Right lobe of liver (tissue), 6 donors: ENCODE results near the gene NDUFA8. TPM values are rescaled to one million over a fixed set of nuclear protein-coding genes. Genes with fewer than 3 reads are reported as not detected.

Experiments
- ATAC-seq, 4 donors: fragments of 200-7000 bp; cut with Tn5 transposase; one replicate each; pipeline ENCODE4 v1.9.1; 2020; ENCODE audit warnings: mild to moderate bottlenecking in 4 of 4, moderate library complexity in 4 of 4
- DNase-seq, 3 donors: peaks; one replicate each; pipeline ENCODE4 v3.0.0-alpha.2; 2020
- H3K27ac ChIP-seq, 3 donors: fragments of 200-600 bp; one replicate each; pipeline ENCODE4 v1.8.0; 2022
- H3K27me3 ChIP-seq, 2 donors: fragments of 200-600 bp; one replicate each; pipeline ENCODE4 v1.8.0; 2022
- H3K36me3 ChIP-seq, 4 donors: fragments of 200-600 bp; sonication (generic) in 1 of 4; one replicate each; pipeline versions ENCODE4 v1.5.1 to v1.8.0; 2017 to 2022; ENCODE audit warnings: control low read depth in 1 of 4
- H3K4me1 ChIP-seq, 4 donors: fragments of 200-600 bp; sonication (generic) in 1 of 4; one replicate each; pipeline versions ENCODE4 v1.5.1 to v1.8.0; 2017 to 2022; ENCODE audit warnings: control low read depth in 1 of 4
- H3K4me3 ChIP-seq, 3 donors: fragments of 200-600 bp; one replicate each; pipeline ENCODE4 v1.8.0; 2022
- H3K9me3 ChIP-seq, 4 donors: fragments of 200-600 bp; sonication (generic) in 1 of 4; one replicate each; pipeline versions ENCODE4 v1.5.1 to v1.8.0; 2017 to 2022; ENCODE audit warnings: control low read depth in 1 of 4
- CTCF ChIP-seq, 4 donors: fragments of 200-600 bp in 3 of 4; fragments of 450-650 bp in 1 of 4; IDR thresholded peaks; one replicate each; pipeline versions ENCODE4 v1.5.1 to v1.8.0; 2016 to 2022; ENCODE audit warnings: antibody characterized with exemption in 4 of 4, mild to moderate bottlenecking in 2 of 4
- POLR2A ChIP-seq: fragments of 450-650 bp; IDR thresholded peaks from one replicate; pipeline ENCODE4 v1.6.1; 2017; ENCODE audit warnings: antibody characterized with exemption, mild to moderate bottlenecking
- WGBS: methylation state at CpG from one replicate; pipeline ENCODE4 v1.1.6; 2018; ENCODE audit warnings: low coverage, low lambda C conversion rate; ENCODE audit not compliant: insufficient coverage; ENCODE audit errors: missing lambda C conversion rate; 5-methylcytosine and 5-hydroxymethylcytosine counted together
- intact Hi-C, 2 donors: fragments of 100-400 bp; cut with DNase I; formaldehyde crosslinking; loops; one replicate each; pipeline versions ENCODE4 v1.11.2 to v1.14.1; 2022
- microRNA-seq, 2 donors: library from miRNA; unstranded; fragments of <30 nt; microRNA quantifications; one replicate each; pipeline ENCODE4, GENCODE V29; 2019 to 2020
- small RNA-seq, 2 experiments: library from RNA; depleted of rRNA; stranded (forward); fragments of <200 nt; gene quantifications; one replicate each; pipeline ENCODE3, GENCODE V24; 2016
- total RNA-seq, 6 experiments: library from RNA; depleted of rRNA in 2 of 6; stranded (reverse); fragments of >200 nt in 2 of 6; fragmentation: NEBNext Ultra II Directional in 3 of 6; extraction: Animal tissue kit (Norgen Biotek cat#: 25700) in 3 of 6; gene quantifications; one replicate each; pipeline versions ENCODE4 v1.1.0 to v1.2.4, GENCODE V29; 2016 to 2023
- donor health status: DM: no; HTN: yes; CAD: no.
- donor health status: DM: no; HTN: no; CAD: no.
- donor health status: DM: no; HTN: no; CAD: no.
- donor health status: DM: no; HTN: yes; CAD: no.
- donor health status: DM: no; HTN: yes; CAD: no.

The NDUFA8 gene
- total RNA-seq, 6 experiments from 2014 or later: 27.3 to 43.9 (median 29.0) TPM

- Histone ChIP-seq H3K27ac (no peak overlapping the region), H3K4me3 (no peak overlapping the region), H3K4me1 (peaks cover 0 to 25% (median 10%) of the 10 kb centered on the region in 4 donors), H3K27me3 (no peaks in the 10 kb centered on the region), H3K36me3 (no peaks in the 10 kb centered on the region), H3K9me3 (no peaks in the 10 kb centered on the region)
- intact Hi-C loops: no loop called here
- 17% methylated on average over 14 of the region's 14 CpGs for WGBS
- DNase-seq (peak in 1 of 3 donors; percentile 39), ATAC-seq (no peak)
- TF ChIP-seq POLR2A (no peak), CTCF (IDR thresholded peaks at IDR 0.05) (peak; percentile 23 to 65 (median 64))
Observed at GRCh38 chr9:122095010-122095767, 64.4 kb downstream of the NDUFA8 start.

Small RNA genes within 50 kb of the gene (microRNA-seq; reads per million reads assigned to microRNA genes)
- 0 reads per million in 2 donors for gene MIR4478

Small RNA genes within 50 kb of the gene (small RNA-seq; reads per million reads assigned to genes)
- gene MIR4478: 0 reads per million in 2 experiments

Other genes starting within 250 kb of the NDUFA8 start
- 1 to 10 TPM; 3.2 to 5.2 (median 4.1) TPM for gene TTLL11, start 66.5 kb downstream of the NDUFA8 start, total RNA-seq
- gene MORN5, start 129 bp upstream of the NDUFA8 start, total RNA-seq: not detected
- under 1 TPM; 0.20 to 0.51 (median 0.32) TPM for gene LHX6, start 69.2 kb upstream of the NDUFA8 start, total RNA-seq
- gene RBM18, start 105.1 kb upstream of the NDUFA8 start, total RNA-seq: 1 to 10 TPM; 3.4 to 9.3 (median 8.7) TPM
- 10 to 100 TPM; 17.4 to 34.0 (median 22.6) TPM for gene MRRF, start 105.1 kb upstream of the NDUFA8 start, total RNA-seq
- gene PTGS1, start 211.2 kb upstream of the NDUFA8 start, total RNA-seq: 1 to 10 TPM; 1.7 to 3.6 (median 2.4) TPM